ENCODE data around the gene CHST3. TPM values are rescaled to one million over a fixed set of nuclear protein-coding genes. Genes with fewer than 3 reads are reported as not detected.

Gene CHST3
- total RNA-seq, 1 donor from 2014 or later, result 0.83 TPM

DNA sequence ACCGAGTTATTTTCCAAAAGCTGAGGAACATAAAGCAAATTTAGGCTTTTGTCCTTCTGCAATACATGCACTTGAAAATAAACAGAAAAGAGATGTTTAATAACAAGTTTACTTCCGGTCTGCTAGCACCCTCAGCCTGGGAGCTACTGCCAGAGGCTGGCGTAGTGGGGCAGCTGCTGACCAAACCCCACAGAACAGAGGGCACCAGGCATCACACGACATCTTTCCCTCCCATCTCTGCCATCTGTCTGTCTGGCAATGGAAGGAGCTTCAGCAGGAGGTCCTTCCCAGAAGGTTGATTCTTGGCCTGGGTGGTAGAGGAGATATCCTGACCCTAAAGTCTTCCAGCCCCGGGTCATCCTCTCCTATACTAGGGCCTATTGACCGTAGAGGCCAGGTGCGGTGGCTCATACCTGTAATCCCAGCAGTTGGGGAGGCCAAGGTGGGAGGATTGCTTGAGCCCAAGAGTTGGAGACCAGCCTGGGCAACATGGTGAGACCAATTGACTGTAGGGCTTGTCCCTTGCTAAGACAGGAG lies 47.8 kb downstream of the CHST3 start:
- peaks cover 27% of the 10 kb centered on the region for H3K4me1 Mint-ChIP-seq (ENCODE audit: low read depth, unreplicated experiment)
- peaks cover 6% of the 10 kb centered on the region for H3K9me3 Mint-ChIP-seq (ENCODE audit: unreplicated experiment)
- no peak overlapping the region for H3K27ac Mint-ChIP-seq (ENCODE audit: unreplicated experiment)
- no peak for DNase-seq
- H3K27me3 Mint-ChIP-seq (ENCODE audit: unreplicated experiment), result peaks cover 3% of the 10 kb centered on the region
- H3K36me3 Mint-ChIP-seq (ENCODE audit: unreplicated experiment), result no peaks in the 10 kb centered on the region
- TF ChIP-seq, protein P1, sequence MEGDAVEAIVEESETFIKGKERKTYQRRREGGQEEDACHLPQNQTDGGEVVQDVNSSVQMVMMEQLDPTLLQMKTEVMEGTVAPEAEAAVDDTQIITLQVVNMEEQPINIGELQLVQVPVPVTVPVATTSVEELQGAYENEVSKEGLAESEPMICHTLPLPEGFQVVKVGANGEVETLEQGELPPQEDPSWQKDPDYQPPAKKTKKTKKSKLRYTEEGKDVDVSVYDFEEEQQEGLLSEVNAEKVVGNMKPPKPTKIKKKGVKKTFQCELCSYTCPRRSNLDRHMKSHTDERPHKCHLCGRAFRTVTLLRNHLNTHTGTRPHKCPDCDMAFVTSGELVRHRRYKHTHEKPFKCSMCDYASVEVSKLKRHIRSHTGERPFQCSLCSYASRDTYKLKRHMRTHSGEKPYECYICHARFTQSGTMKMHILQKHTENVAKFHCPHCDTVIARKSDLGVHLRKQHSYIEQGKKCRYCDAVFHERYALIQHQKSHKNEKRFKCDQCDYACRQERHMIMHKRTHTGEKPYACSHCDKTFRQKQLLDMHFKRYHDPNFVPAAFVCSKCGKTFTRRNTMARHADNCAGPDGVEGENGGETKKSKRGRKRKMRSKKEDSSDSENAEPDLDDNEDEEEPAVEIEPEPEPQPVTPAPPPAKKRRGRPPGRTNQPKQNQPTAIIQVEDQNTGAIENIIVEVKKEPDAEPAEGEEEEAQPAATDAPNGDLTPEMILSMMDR (IDR thresholded peaks at IDR 0.05; ENCODE audit: partially characterized antibody, unreplicated experiment), result no peak
- H3K4me3 Mint-ChIP-seq (ENCODE audit: unreplicated experiment), result no peak overlapping the region

DNA sequence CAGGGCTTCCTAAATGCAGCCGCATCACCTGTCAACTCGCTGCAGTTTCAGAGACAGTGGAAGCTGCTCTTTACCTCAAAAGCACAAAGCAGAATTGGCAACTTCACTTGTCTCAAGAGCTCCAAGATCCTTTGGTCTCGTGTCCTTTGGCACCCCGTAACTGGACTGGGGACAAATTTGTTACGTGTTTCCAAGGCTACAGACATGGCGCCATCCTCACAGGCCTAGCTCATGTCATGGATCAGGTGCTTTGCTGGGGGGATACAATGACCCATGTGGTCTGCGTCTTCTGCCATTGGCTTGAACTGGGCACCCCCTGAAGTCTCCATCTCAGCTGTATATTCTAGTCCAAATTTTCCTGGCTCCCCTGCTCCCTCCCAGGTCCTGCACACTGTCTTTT lies 48.6 kb downstream of the CHST3 start:
- Mint-ChIP-seq H3K36me3 (ENCODE audit: unreplicated experiment) (no peaks in the 10 kb centered on the region), H3K4me1 (ENCODE audit: low read depth, unreplicated experiment) (peaks cover 27% of the 10 kb centered on the region), H3K27ac (ENCODE audit: unreplicated experiment) (peak overlapping the region; percentile 29), H3K9me3 (ENCODE audit: unreplicated experiment) (peaks cover 6% of the 10 kb centered on the region), H3K27me3 (ENCODE audit: unreplicated experiment) (peaks cover 3% of the 10 kb centered on the region), H3K4me3 (ENCODE audit: unreplicated experiment) (peak overlapping the region; percentile 45)
- no peak for DNase-seq
- TF ChIP-seq, protein P1 (IDR thresholded peaks at IDR 0.05; ENCODE audit: partially characterized antibody, unreplicated experiment), result no peak

DNA sequence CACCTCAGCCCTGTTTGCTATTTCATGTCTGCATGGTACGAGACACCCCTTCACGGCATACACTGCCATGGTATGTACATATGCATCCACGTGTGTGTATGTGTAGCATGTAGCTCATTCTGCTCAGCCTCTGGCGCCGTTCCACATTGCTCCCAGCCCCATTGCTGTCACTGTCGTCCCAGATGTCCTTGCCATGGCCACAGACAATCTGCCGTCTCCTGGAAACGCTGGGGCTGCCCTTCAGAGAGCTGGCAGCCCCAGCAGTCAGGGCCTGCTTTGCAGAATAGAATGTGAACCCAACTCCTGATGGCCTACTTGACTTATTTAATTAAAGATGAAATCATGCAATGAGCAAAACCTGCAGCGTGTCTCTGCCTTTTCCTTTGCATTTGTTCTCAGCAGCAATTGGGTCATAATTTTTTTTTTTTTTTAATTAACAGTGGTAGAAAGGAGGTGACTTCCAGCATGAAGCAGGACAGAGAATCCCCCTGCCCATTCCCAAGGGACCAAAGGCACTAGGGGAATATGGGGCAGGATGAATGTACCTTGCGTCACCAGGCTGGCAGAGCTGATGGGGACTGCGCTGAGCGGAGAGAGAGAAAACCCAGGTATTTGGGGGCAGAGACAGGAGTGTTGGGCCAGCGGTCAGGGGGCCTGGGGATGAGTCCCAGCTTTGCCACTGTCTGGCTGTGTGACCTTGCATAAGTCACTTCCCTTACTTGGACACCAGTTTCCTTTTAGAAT lies 49.2 kb downstream of the CHST3 start:
- TF ChIP-seq, protein P1 (IDR thresholded peaks at IDR 0.05; ENCODE audit: partially characterized antibody, unreplicated experiment), result no peak
- peak overlapping the region; percentile 29 for H3K27ac Mint-ChIP-seq (ENCODE audit: unreplicated experiment)
- no peak for DNase-seq
- peaks cover 6% of the 10 kb centered on the region for H3K9me3 Mint-ChIP-seq (ENCODE audit: unreplicated experiment)
- peak overlapping the region; percentile 45 for H3K4me3 Mint-ChIP-seq (ENCODE audit: unreplicated experiment)
- peaks cover 27% of the 10 kb centered on the region for H3K4me1 Mint-ChIP-seq (ENCODE audit: low read depth, unreplicated experiment)
- H3K36me3 Mint-ChIP-seq (ENCODE audit: unreplicated experiment), result peaks cover under 1% of the 10 kb centered on the region
- H3K27me3 Mint-ChIP-seq (ENCODE audit: unreplicated experiment), result peaks cover 3% of the 10 kb centered on the region

DNA sequence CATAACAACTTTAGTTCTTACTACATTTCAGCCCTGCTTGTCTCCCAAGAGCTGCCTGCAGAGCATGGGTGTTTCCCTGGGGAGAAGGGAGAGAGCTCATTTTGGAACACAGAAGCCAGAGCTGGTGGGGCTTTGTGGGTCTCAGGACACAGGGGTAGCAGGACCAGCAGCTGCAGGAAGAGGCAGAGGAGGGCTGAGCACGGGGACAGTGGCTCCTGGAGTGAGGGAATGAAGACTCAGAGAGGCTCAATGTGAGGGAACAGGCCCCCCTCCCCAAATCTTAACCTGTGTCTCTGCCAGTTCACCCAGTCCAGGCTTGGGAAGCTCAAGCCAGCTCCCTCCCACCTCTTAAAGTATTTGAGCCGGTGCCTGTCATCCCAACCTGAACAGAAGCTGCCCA lies 50.0 kb downstream of the CHST3 start:
- Mint-ChIP-seq H3K4me1 (ENCODE audit: low read depth, unreplicated experiment) (peaks cover 24% of the 10 kb centered on the region), H3K9me3 (ENCODE audit: unreplicated experiment) (peaks cover 6% of the 10 kb centered on the region), H3K36me3 (ENCODE audit: unreplicated experiment) (peaks cover 4% of the 10 kb centered on the region), H3K27me3 (ENCODE audit: unreplicated experiment) (peaks cover 3% of the 10 kb centered on the region), H3K4me3 (ENCODE audit: unreplicated experiment) (no peak overlapping the region), H3K27ac (ENCODE audit: unreplicated experiment) (no peak overlapping the region)
- TF ChIP-seq, protein P1 (IDR thresholded peaks at IDR 0.05; ENCODE audit: partially characterized antibody, unreplicated experiment), result no peak
- no peak for DNase-seq

DNA sequence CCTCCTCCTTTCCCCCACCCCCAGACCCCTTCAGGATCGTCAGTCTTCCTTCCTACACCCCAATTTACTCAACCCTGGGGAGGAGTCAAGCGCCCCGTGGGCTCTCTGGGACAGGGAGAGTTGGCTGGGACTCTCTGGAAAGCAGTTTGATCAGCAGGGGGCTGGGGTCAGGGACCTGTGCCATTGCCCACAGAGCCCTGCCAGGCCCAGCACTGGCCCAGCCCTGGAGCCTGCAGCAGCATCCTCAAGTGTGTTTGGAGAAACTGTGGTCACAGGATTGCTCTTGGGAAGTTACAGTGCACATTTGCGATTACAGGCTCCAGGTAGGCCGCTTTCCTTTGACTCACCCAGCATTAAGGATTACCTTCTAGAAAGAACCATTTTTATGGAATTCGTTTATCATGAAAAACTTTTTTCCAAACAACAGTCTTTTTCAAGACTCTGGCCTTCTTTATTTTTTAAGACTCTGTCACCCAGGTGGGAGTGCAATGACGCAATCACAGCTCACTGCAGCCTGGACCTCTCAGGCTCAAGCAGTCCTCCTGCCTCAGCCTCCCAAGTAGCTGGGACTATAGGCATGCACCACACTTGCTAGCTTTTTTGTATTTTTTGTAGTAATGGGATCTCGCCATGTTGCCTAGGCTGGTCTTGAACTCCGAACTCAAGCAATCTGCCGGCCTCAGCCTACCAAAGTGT lies 50.7 kb downstream of the CHST3 start:
- H3K4me1 Mint-ChIP-seq (ENCODE audit: low read depth, unreplicated experiment), result peaks cover 19% of the 10 kb centered on the region
- DNase-seq, result no peak
- H3K27me3 Mint-ChIP-seq (ENCODE audit: unreplicated experiment), result peaks cover 3% of the 10 kb centered on the region
- H3K27ac Mint-ChIP-seq (ENCODE audit: unreplicated experiment), result no peak overlapping the region
- H3K9me3 Mint-ChIP-seq (ENCODE audit: unreplicated experiment), result peaks cover 6% of the 10 kb centered on the region
- H3K4me3 Mint-ChIP-seq (ENCODE audit: unreplicated experiment), result no peak overlapping the region
- H3K36me3 Mint-ChIP-seq (ENCODE audit: unreplicated experiment), result peaks cover 4% of the 10 kb centered on the region
- TF ChIP-seq, protein P1 (IDR thresholded peaks at IDR 0.05; ENCODE audit: partially characterized antibody, unreplicated experiment), result no peak

All from glutamatergic neuron (in vitro differentiated cells).